Stimulated activated CD4-positive, alpha-beta T cell treated with anti-CD3 and anti-CD28 coated beads, Interleukin-2, amount 100 ng/mL, for 24 hours (primary cell): ENCODE data around the gene LRRC8E.

Experiments
- DNase-seq, 2 donors: peaks; one replicate each; pipeline ENCODE4 v3.0.0-alpha.2; 2020

LRRC8E gene

GRCh38 chr19:7868671-7869452 is 19.4 kb upstream of the LRRC8E start:
- peak; percentile 80 to 86 for DNase-seq

DNA sequence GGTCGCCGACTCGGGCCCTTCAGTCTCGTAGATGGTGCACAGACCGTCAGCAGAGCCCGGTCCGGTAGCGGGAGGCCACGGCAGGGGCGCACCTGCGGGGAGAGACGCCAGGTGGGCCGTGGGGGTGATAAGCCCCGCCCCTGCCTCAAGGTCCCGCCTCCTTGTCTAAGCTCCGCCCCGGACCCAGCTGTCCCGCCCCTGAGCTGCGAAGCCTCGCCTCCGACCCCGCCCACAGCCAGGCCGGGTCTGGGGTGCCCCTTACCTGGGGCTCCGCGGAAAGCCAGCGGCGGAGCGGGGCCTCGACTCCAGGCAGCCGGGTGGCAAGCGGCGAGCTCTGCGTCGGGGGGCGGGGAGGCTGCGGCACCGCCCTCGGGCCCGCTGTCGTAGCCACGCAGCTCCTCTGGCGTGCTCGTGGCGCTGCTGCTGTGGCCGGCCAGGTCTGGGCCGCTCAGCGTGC is 18.8 kb upstream of the LRRC8E start:
- peak; percentile 79 to 83 for DNase-seq

GRCh38 chr19:7869910-7870511 is 18.3 kb upstream of the LRRC8E start:
- DNase-seq: peak; percentile 50 to 62

GRCh38 chr19:7870571-7871436 is 17.5 kb upstream of the LRRC8E start:
- peak; percentile 45 to 70 for DNase-seq

DNA sequence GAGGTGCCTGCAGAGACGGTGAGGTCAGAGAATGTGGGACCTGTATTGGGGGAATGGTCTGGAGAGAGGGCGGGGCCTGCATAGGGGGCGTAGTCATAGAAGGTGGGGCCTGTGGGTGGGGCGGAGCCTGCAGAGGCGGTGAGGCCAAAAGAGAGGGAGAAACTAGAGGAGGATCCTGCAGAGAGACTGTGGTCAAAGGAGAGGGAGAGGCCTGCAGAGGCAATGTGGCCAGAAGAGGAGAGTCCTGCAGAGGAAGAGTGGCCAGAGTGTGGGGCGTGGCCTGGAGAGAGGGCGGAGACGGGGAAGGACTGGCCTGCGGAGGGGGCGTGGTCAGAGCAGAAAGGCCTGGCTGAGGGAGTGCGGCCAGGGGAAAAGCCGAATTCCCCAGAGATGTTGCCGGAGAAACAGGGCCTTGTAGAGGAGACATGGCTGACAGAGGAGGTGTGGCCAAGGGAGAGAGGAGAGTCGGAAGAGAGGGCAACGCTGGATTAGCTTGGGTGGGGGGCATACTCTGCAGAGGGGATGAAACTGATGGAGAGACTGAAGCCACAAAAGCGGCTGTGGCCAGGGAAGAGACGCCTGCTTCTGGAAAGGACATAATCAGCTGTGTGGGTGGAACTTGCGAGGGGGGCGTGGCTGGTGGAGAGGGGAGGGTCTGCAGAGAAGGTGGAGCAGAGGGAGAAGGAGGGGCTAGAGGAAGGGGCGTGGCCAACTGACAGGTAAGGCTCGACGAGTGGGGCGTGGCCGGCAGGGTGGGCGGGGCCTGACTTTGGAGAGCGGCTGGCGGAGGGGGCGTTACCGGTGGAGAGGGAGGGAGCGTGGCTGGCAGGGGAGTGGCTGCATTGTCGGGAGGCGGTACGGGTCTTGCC is 16.6 kb upstream of the LRRC8E start:
- peak; percentile 80 to 88 for DNase-seq

DNA sequence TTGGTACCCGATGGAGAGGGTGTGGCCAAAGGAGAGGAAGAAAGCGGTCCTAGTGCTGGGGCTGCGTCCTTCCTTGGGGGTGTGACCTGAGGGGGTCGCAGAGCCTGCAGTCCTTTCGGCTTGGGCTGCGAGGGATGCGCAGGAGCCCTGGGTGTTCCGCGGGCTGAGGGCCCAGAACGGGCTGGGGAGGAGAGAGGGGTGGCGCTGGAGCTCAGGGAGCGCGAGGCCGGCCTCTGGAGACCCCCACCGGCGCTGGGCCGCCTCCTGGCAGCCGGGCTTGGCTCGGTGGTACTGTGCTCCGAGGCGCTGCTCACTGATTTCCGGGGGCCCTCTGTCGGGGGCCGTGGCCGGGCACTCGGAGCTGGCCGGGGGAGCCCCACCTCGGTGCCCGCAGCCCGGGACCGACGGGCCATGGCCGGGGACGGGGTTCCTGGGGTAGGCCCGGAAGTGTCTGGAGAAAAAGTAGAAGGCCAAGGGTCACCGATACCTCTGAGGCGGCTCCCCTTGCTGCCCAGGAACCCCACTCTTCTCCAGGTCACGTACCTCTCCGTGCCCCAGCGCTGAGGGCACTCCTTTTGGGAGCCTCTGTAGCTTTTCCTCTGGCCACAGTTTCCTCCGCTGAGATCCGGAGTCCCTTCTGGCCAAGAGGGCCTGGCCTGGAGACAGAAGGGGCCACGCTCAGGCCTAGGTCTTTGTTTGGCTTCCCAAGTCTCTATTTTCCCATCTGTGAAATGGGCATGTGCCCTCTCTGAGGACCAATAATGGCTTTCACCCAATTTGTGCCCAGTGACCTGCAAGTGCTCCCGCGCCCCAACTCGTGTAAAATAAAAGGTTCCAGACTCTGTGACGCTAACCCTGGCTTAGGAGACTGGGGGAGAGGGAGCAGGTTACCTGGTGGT is 15.8 kb upstream of the LRRC8E start:
- no peak for DNase-seq

DNA sequence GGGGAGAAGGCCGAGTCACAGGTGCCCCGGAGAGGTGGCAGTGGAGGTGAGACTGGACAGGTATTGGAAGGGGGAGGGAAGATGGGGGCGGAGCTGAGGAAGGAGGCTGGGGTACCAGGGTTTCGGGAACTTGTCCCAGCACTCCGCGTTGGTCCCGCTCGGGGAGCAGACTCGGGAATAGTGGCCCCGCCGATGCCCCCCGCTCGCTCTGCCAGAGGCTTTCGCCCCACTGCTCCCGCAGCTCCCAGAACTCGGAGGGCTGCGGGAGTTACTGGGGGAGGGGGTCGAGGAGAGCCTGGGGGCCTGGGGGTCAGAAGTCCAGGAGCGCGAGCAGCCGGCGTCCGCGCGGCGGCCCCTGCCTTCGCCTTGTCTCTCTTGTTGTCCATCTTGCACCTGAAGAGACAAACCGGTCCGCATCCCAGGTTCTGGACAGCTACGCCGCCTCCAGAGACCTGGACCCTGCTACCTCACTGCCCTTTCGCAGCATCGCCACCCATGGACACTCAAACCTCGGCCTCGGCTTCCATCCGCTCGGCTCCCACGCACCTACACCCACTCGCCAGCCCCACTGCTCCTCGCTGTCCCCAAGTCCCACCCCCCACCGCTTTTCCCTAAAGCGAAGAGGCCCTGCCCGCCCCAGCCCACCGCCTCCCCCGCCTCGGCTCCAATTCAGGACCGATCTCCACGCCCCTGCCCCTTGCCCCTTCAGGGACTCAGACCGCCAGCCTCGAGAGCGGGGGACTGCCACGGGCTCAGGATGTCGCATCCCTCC is 14.8 kb upstream of the LRRC8E start:
- no peak for DNase-seq

- DNase-seq: peak in 1 of 2 donors; percentile 35
Observed at GRCh38 chr19:7874076-7874896, 14.0 kb upstream of the LRRC8E start, which contains the start of gene PRR36. TSS of gene PRR36 (minus strand) at chr19:7874390. CDS start at chr19:7873689, 701 bp downstream.

- DNase-seq: no peak
Observed at GRCh38 chr19:7874897-7875273, 13.4 kb upstream of the LRRC8E start.

DNA sequence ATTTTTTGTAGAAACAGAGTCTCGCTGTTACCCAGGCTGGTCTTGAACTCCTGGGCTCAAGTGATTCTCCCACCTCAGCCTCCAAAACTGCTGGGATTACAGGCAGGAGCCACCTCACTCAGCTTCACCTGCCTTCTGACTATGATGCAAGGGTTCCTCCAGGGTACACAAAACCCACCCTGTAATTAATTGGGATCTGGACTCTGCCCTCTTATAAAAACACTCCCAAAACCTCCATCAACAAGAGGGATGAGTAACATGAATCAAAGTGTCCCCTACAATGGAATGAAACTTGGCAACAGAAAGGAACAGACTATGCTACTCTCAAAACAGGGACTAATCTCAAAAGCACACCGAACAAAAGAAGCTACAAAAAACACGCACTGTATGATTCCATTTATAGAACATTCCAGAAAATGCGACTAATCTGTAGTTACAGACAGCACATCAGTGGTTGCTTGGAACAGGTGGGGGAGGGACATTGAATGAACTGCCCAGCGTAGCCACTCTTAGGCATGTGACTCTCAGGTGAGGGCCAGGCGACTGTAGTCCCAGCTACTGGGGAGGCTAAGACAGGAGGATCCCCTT is 11.0 kb upstream of the LRRC8E start:
- no peak for DNase-seq

DNA sequence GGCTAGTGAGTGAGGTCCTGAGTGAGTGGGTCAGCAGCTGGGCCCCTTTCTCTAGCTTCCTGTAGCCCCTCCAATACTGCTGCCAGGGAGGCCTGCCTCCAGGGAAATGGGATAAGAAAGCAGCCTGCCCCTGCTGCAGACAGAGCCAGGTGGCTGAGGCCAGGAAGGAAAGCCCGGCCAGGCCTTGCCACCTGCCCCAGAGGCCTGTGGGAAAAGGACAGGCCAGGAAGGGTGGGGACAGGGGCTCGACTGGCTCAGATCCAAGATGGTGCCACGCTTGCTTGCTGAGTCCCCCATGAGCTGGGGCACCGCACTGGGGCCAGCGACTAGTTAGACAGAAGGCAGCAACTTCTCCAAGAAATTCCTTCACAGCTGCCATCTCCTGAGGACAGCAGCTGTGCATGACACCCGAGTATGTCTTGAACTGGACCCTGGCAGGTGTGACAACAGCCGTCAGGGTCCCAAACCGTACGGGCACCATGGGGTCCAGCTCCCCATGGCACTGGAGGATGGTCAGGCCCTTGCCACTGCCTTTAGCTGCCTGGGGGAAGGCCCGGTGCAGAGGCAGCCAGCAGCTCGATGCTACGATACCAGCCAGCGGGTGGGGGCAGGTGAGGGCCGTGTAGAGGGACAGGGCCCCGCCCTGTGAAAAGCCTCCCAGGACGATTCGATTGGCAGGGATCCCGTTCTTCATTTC is 9.1 kb upstream of the LRRC8E start:
- DNase-seq: no peak

DNA sequence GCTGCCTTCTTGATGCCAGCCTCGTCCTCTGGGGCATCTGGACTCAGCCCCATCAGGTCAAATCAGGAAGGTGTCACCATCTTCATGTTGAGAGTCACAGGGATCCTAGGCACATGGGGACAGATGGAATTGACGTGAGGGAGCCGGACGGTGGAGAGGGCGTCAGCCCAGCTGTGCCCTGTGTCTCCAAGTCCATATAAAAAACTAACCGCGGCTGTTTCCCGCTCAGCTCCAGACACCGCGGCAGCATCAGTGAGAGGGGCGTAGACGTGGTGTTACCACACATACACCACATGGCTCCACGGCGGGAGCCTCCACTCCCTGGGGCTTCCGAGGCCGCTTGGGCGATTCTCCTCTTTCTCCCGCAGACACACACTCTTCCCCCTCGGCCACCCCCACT is 8.5 kb upstream of the LRRC8E start:
- DNase-seq: no peak

DNA sequence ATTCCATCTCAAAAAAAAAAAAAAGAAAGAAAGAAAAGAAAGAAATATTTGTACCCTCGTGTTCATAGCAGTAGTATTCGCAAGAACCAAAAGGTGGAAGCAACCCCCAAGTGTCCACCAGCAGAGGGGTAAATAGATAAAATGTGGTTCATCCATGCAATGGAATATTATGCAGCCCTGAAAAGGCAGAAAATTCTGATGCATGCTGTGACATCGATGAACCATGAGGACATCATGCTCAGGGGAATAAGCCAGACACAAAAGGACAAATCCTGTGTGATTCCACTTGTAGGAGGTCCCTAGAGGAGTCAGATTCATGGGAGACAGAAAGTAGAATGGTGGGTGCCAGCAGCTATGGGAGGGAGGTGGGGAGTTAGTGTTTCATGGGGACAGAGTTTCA is 6.4 kb upstream of the LRRC8E start:
- no peak for DNase-seq

DNA sequence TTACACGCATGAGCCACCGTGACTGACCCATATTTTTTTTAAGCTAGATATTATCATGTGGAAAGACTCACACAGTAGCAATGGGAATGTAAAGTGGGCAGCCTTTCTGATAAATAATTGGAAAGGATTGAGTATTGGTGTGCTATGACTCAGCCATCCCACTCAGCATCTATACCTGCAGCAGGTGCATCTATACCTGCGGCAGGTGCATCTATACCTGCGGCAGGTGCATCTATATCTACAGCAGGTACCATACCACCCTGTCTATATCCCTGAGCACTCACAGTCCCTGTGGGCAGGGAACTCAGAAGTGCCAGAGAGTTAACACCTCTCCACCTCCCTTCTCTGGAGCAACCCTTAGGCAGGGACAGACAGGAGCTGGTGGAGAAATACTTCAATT is 5.2 kb upstream of the LRRC8E start:
- no peak for DNase-seq

DNA sequence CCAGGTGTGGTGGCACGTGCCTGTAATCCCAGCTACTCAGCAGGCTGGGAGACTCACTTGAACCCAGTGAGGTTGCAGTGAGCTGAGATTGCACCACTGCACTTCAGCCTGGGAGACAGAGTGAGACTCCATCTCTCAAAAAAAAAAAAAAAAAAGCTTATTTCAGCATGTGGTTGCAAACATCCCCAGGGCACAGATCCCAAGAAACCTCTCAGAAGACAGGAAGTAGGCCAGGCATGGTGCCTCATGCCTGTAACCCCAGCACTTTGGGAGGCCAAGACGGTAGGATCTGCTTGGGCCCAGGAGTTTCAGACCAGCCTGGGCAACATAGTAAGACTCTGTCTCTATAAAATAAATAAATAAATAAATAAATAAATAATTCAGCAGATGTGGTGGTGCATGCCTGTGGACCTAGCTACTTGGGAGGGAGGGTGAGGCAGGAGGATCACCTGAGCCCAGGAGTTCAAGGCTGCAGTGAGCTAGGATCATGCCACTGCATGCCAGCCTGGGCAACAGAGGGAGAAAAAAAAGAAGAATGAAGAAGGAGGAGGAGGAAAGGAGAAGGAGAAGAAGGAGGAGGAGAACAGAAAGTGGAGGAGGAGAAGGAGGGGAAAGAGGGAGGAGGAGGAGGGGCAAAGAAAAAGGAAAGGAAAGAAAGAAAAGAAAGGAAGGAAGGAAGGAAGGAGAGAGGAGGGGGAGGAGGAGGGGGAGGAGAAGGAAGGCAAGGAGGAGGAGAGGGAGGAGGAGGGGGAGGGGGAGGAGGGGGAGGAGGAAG is 4.3 kb upstream of the LRRC8E start:
- DNase-seq: no peak

DNA sequence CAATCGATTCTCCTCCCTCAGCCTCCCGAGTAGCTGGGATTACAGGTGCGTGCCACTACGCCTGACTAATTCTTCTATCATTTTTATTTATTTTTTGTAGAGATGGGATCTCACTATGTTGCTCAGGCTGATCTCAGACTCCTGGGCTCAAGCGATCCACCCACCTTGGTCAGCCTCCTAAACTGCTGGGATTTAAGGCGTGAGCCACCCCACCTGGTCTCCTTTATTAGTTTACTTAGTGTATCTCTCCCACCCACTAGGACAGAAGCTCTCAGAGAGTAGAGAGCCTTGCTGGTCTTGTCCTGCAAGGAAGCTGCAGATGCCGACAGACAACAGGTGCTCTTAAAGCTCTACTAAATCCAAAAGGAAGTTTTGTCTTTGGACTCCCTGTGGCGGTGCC is 2.5 kb upstream of the LRRC8E start:
- DNase-seq: no peak

DNA sequence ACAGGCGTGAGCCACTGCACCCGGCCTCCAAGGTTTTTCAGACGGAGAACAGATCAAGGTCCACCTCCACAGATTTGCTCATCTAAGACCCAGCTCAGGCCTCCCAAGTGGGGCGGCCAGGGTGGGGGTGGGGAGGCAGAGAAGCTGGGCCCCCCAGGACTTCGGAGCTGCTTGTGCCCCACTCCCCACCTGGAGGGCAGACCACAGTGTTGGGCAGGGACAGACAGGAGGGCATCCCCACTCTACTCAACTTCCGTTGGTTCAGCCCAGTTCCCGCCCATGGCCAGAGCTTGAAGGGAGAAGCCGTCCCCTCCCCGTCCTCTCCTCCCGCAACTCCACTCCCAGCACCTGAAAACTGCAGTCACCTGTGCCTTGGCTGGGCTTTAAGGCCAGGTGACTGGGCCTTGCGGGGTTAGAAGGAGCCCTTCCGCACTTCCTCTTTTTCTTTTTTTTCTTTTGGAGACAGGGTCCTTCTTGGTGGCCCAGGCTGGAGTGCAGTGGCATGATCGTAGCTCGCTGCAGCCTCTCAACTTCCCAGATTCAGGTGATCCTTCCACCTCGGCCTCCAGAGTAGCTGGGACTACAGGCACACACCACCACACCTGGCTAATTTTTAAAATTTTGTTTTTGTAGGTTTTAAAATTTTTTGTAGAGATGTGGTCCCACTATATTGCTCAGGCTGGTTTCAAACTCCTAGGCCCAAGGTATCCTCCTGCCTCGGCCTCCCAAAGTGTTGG is 734 bp upstream of the LRRC8E start:
- DNase-seq: no peak
